Adrenal gland (tissue), 5 donors: ENCODE data around the gene CEP128.

ENCODE experiments used
- CTCF ChIP-seq, 6 experiments: fragments of 450-650 bp in 4 of 6; fragments of 200-600 bp in 2 of 6; sonication (generic) in 1 of 6; IDR thresholded peaks; 1 replicate in 5 of 6; 2 replicates in 1 of 6; pipeline versions ENCODE4 v1.5.1 to v1.8.0; 2016 to 2021; ENCODE audit warnings: antibody characterized with exemption in 6 of 6, mild to moderate bottlenecking in 2 of 6, moderate library complexity in 1 of 6
- POLR2A ChIP-seq, 2 donors: fragments of 450-650 bp; IDR thresholded peaks; one replicate each; pipeline ENCODE4 v1.6.1; 2017; ENCODE audit warnings: antibody characterized with exemption in 2 of 2, mild to moderate bottlenecking in 2 of 2, moderate library complexity in 1 of 2
- donor health status: DM: no; HTN: no; CAD: no.

GRCh38 chr14:80618751-80619329 lies 322.7 kb downstream of the CEP128 start:
- TF ChIP-seq POLR2A (IDR thresholded peaks at IDR 0.05) (no peak), CTCF (IDR thresholded peaks at IDR 0.05) (no peak)
